HL-60 (cell line): ENCODE measurements around the gene WASF1.

Experiments
- DNase-seq, 2 experiments: peaks; one replicate each; pipeline ENCODE4 v3.0.0-alpha.2; 2010 to 2020; ENCODE audit warnings: low read depth in 1 of 2, low spot score in 1 of 2
- H3K27ac ChIP-seq: fragments of 250-450 bp; sonication (Bioruptor Pico); replicated peaks from 2 replicates; pipeline ENCODE4 v1.5.1; 2020; ENCODE audit warnings: mild to moderate bottlenecking, moderate library complexity
- H3K27me3 ChIP-seq: fragments of 250-450 bp; sonication (Bioruptor Pico); 2 replicates; pipeline ENCODE4 v1.5.1; 2021; ENCODE audit warnings: mild to moderate bottlenecking, moderate library complexity; ENCODE audit not compliant: insufficient read depth, poor library complexity, severe bottlenecking
- H3K4me3 ChIP-seq: replicated peaks from 2 replicates; pipeline ENCODE4 v1.5.1; 2011; ENCODE audit warnings: mild to moderate bottlenecking, control low read depth, low read length; ENCODE audit not compliant: insufficient read depth
- CTCF ChIP-seq: IDR thresholded peaks from one replicate; pipeline ENCODE4 v1.5.1; 2011; ENCODE audit warnings: low read length, control low read depth, inconsistent platforms; ENCODE audit not compliant: insufficient read depth
- GABPA ChIP-seq: IDR thresholded peaks from 2 replicates; pipeline ENCODE4 v1.6.1; 2012; ENCODE audit warnings: low read depth
- POLR2AphosphoS5 ChIP-seq: IDR thresholded peaks from 2 replicates; pipeline ENCODE4 v1.6.1; 2012; ENCODE audit warnings: low read depth
- REST ChIP-seq: IDR thresholded peaks from 2 replicates; pipeline ENCODE4 v1.6.1; 2012; ENCODE audit warnings: low read depth; ENCODE audit not compliant: insufficient replicate concordance
- SPI1 ChIP-seq: IDR thresholded peaks from 2 replicates; pipeline ENCODE4 v1.6.1; 2012; ENCODE audit warnings: low read depth, mild to moderate bottlenecking, borderline replicate concordance

WASF1 gene

GRCh38 chr6:110158479-110158878, 21.0 kb downstream of the WASF1 start:
- TF ChIP-seq REST: no peak
- no peak for TF ChIP-seq GABPA
- TF ChIP-seq POLR2AphosphoS5: no peak
- TF ChIP-seq CTCF: no peak
- no peak for TF ChIP-seq SPI1
- H3K27ac ChIP-seq: no peak overlapping the region
- no peaks in the 10 kb centered on the region for H3K27me3 ChIP-seq
- no peak for DNase-seq
- no peak overlapping the region for H3K4me3 ChIP-seq

GRCh38 chr6:110147870-110148269, 31.6 kb downstream of the WASF1 start:
- DNase-seq: no peak
- H3K27ac ChIP-seq: no peak overlapping the region
- H3K4me3 ChIP-seq: no peak overlapping the region
- TF ChIP-seq POLR2AphosphoS5: no peak
- no peak for TF ChIP-seq REST
- H3K27me3 ChIP-seq: no peaks in the 10 kb centered on the region

GRCh38 chr6:110140650-110141049, 38.8 kb downstream of the WASF1 start:
- no peaks in the 10 kb centered on the region for H3K27me3 ChIP-seq
- TF ChIP-seq POLR2AphosphoS5 (no peak), GABPA (no peak), REST (no peak), SPI1 (no peak), CTCF (no peak)
- DNase-seq: no peak
- H3K27ac ChIP-seq: no peak overlapping the region
- no peak overlapping the region for H3K4me3 ChIP-seq

- H3K27me3 ChIP-seq: no peaks in the 10 kb centered on the region
- DNase-seq: no peak
- no peak for TF ChIP-seq CTCF
- no peak for TF ChIP-seq POLR2AphosphoS5
- no peak for TF ChIP-seq SPI1
- TF ChIP-seq REST: no peak
- no peak for TF ChIP-seq GABPA
Measured at GRCh38 chr6:110139052-110139451, 40.4 kb downstream of the WASF1 start.

More at GRCh38 chr6:110139052-110139451, 40.4 kb downstream of the WASF1 start:
- Histone ChIP-seq H3K27ac (no peak overlapping the region), H3K4me3 (no peak overlapping the region)
